OCI-LY7 (cell line): Measurements from ENCODE around the gene CPNE2. TPM values are rescaled to one million over a fixed set of nuclear protein-coding genes. Genes with fewer than 3 reads are reported as not detected.
A peak's percentile ranks its signal among the peaks of the same experiment; 100 is the strongest.

ENCODE experiments used
- BruUV-seq: library from RNA; stranded (reverse); fragments of 400-500 nt; replicated peaks from 2 replicates; lab custom pipeline; 2021; lab: Mats Ljungman, UMichigan
- CTCF ChIA-PET: fragments of 300-600 bp; sonication (Branson Sonifier 250); formaldehyde crosslinking; loops from one replicate; lab custom pipeline; 2022; ENCODE audit warnings: antibody characterized with exemption; ENCODE audit not compliant: unreplicated experiment; lab: Charles Lee
- POLR2A ChIA-PET: fragments of 300-600 bp; sonication (Branson Sonifier 250); formaldehyde crosslinking; loops from one replicate; lab custom pipeline; 2022; ENCODE audit warnings: antibody characterized with exemption; lab: Charles Lee
- DNase-seq: peaks from one replicate; pipeline ENCODE4 v3.0.0-alpha.2; 2015; ENCODE audit warnings: low spot score
- H2AFZ ChIP-seq: fragments of 200-600 bp; sonication (generic), shearing (Covaris generic); 2 replicates; pipeline ENCODE4 v1.6.1; 2014; ENCODE audit warnings: mild to moderate bottlenecking, antibody characterized with exemption, low read length, moderate library complexity
- H3K27ac ChIP-seq: fragments of 200-600 bp; sonication (generic); 2 replicates; pipeline ENCODE4 v1.5.1; 2014; ENCODE audit warnings: mixed run types, low read depth, mild to moderate bottlenecking, moderate library complexity, low read length, inconsistent platforms; ENCODE audit not compliant: poor library complexity, severe bottlenecking
- H3K36me3 ChIP-seq: fragments of 200-600 bp; sonication (generic); 2 replicates; pipeline ENCODE4 v1.6.1; 2014; ENCODE audit warnings: mild to moderate bottlenecking, antibody characterized with exemption, low read length, moderate library complexity, mixed read lengths; ENCODE audit not compliant: insufficient read depth
- H3K4me1 ChIP-seq: fragments of 200-600 bp; sonication (generic); 2 replicates; pipeline ENCODE4 v1.5.1; 2014; ENCODE audit warnings: mild to moderate bottlenecking, low read length; ENCODE audit not compliant: insufficient read depth, poor library complexity, severe bottlenecking
- H3K4me2 ChIP-seq: fragments of 200-600 bp; sonication (generic); 2 replicates; pipeline ENCODE4 v1.6.1; 2014; ENCODE audit warnings: mild to moderate bottlenecking, low read length
- H3K4me3 ChIP-seq: fragments of 200-600 bp; sonication (generic); 2 replicates; pipeline ENCODE4 v1.5.1; 2014; ENCODE audit warnings: mild to moderate bottlenecking, low read depth, low read length; ENCODE audit not compliant: poor library complexity, severe bottlenecking
- H3K79me2 ChIP-seq: fragments of 200-600 bp; sonication (generic); 2 replicates; pipeline ENCODE4 v1.6.1; 2016; ENCODE audit warnings: low read depth, mild to moderate bottlenecking, low read length, moderate library complexity, mixed read lengths; ENCODE audit not compliant: insufficient read depth
- H3K9me2 ChIP-seq: fragments of 200-600 bp; sonication (generic); 2 replicates; pipeline ENCODE4 v1.6.1; 2016; ENCODE audit warnings: mild to moderate bottlenecking, low read length, mixed read lengths; ENCODE audit not compliant: insufficient read depth
- H3K9me3 ChIP-seq: fragments of 200-600 bp; sonication (generic); 2 replicates; pipeline ENCODE4 v1.6.1; 2014; ENCODE audit warnings: mild to moderate bottlenecking, mixed run types, low read length, mixed read lengths
- H4K20me1 ChIP-seq: fragments of 200-600 bp; sonication (generic); 2 replicates; pipeline ENCODE4 v1.6.1; 2014; ENCODE audit warnings: mild to moderate bottlenecking, antibody characterized with exemption, low read length, moderate library complexity, mixed read lengths; ENCODE audit not compliant: insufficient read depth
- CTCF ChIP-seq: fragments of 200-600 bp; sonication (generic); conservative IDR thresholded peaks from 2 replicates; pipeline ENCODE4 v1.5.1; 2014; ENCODE audit warnings: mild to moderate bottlenecking, antibody characterized with exemption, low read length, moderate library complexity, mixed read lengths
- EZH2phosphoT487 ChIP-seq: fragments of 200-600 bp; sonication (generic); IDR thresholded peaks from 2 replicates; pipeline ENCODE4 v1.6.1; 2018; ENCODE audit warnings: low read depth, borderline replicate concordance, mild to moderate bottlenecking, mixed run types, antibody characterized with exemption, low read length, moderate library complexity, mixed read lengths
- intact Hi-C: fragments of 100-400 bp; cut with micrococcal nuclease; formaldehyde crosslinking; loops from one replicate; pipeline ENCODE4 v1.10.0; 2022; ENCODE audit not compliant: unreplicated experiment
- total RNA-seq, 2 experiments: library from RNA; depleted of rRNA in 1 of 2; stranded (reverse); fragments of >200 nt in 1 of 2; shearing (Covaris generic) in 1 of 2; gene quantifications; 2 replicates each; pipeline ENCODE4 v1.2.3, GENCODE V29; 2014 to 2022

The CPNE2 gene
- total RNA-seq, 2 experiments from 2014 or later = 14.4 to 44.7 TPM

GRCh38 chr16:57083485-57084126 lies 8.8 kb upstream of the CPNE2 start:
- H3K4me3 ChIP-seq = no peak overlapping the region
- ChIA-PET CTCF (interaction anchor here (1.0 to 1.3 kb wide), 2 partner anchors 9 to 23 kb away, joined by 3 to 4 read pairs; partner anchors contain the start of gene CPNE2), POLR2A (interaction anchor here (0.6 kb wide), 2 partner anchors 76 to 219 kb away, joined by 3 read pairs; no protein-coding TSS in a partner anchor)
- no peak for DNase-seq
- BruUV-seq = no TSS peak
- intact Hi-C loops = loop anchor here (1.0 to 2.0 kb wide), 4 partner anchors 85 to 333 kb away; no protein-coding TSS in a partner anchor
- H3K9me2 ChIP-seq = no peaks in the 10 kb centered on the region
- no peak overlapping the region for H3K4me2 ChIP-seq
- peaks cover 50% of the 10 kb centered on the region for H3K4me1 ChIP-seq
- no peaks in the 10 kb centered on the region for H4K20me1 ChIP-seq
- no peaks in the 10 kb centered on the region for H3K79me2 ChIP-seq
- no peak overlapping the region for H3K27ac ChIP-seq
- peaks cover 45% of the 10 kb centered on the region for H3K36me3 ChIP-seq
- TF ChIP-seq CTCF (no peak), EZH2phosphoT487 (no peak)
- H2AFZ ChIP-seq = no peak overlapping the region
- no peaks in the 10 kb centered on the region for H3K9me3 ChIP-seq

GRCh38 chr16:57084257-57084770 lies 8.1 kb upstream of the CPNE2 start:
- peaks cover 38% of the 10 kb centered on the region for H3K36me3 ChIP-seq
- no peak overlapping the region; the same call in 1 of the 2 replicates for H2AFZ ChIP-seq

More at GRCh38 chr16:57084257-57084770, 8.1 kb upstream of the CPNE2 start:
- Histone ChIP-seq H3K27ac (peak overlapping the region; percentile 83), H3K4me1 (peaks cover 57% of the 10 kb centered on the region), H3K9me3 (no peaks in the 10 kb centered on the region), H3K4me2 (peak overlapping the region; percentile 38), H3K79me2 (no peaks in the 10 kb centered on the region), H4K20me1 (no peaks in the 10 kb centered on the region), H3K9me2 (no peaks in the 10 kb centered on the region), H3K4me3 (no peak overlapping the region)
- BruUV-seq = no TSS peak
- ChIA-PET CTCF (interaction anchor here (1.0 to 1.3 kb wide), 2 partner anchors 8 to 23 kb away, joined by 3 to 4 read pairs; partner anchors contain the start of gene CPNE2), POLR2A (interaction anchor here (0.6 kb wide), 1 partner anchor 75 kb away, joined by 3 read pairs; no protein-coding TSS in a partner anchor)
- intact Hi-C loops = loop anchor here (1.0 to 2.0 kb wide), 4 partner anchors 84 to 332 kb away; no protein-coding TSS in a partner anchor
- DNase-seq = peak; percentile 88
- TF ChIP-seq EZH2phosphoT487 (no peak), CTCF (peak; percentile 98)
